Ishikawa (cell line): ENCODE data around the gene GPNMB.

ENCODE experiments used
- CEBPB ChIP-seq: IDR thresholded peaks from 2 replicates; pipeline ENCODE4 v1.6.1; 2012
- CREB1 ChIP-seq: IDR thresholded peaks from 2 replicates; pipeline ENCODE4 v1.6.1; 2012; ENCODE audit warnings: low read depth
- EGR1 ChIP-seq: IDR thresholded peaks from 2 replicates; pipeline ENCODE4 v1.6.1; 2012
- EP300 ChIP-seq: IDR thresholded peaks from 2 replicates; pipeline ENCODE4 v1.6.1; 2012; ENCODE audit warnings: borderline replicate concordance
- FOXM1 ChIP-seq: IDR thresholded peaks from 2 replicates; pipeline ENCODE4 v1.6.1; 2012; ENCODE audit warnings: low read depth, borderline replicate concordance
- NFIC ChIP-seq: IDR thresholded peaks from 2 replicates; pipeline ENCODE4 v1.6.1; 2012
- RAD21 ChIP-seq: IDR thresholded peaks from 2 replicates; pipeline ENCODE4 v1.6.1; 2012; ENCODE audit warnings: low read depth
- TAF1 ChIP-seq: IDR thresholded peaks from 2 replicates; pipeline ENCODE4 v1.6.1; 2012; ENCODE audit warnings: low read depth, mild to moderate bottlenecking
- TCF12 ChIP-seq: IDR thresholded peaks from 2 replicates; pipeline ENCODE4 v1.6.1; 2012; ENCODE audit warnings: low read depth
- TEAD4 ChIP-seq: IDR thresholded peaks from 2 replicates; pipeline ENCODE4 v1.6.1; 2012
- YY1 ChIP-seq: IDR thresholded peaks from 2 replicates; pipeline ENCODE4 v1.6.1; 2012; ENCODE audit warnings: low read depth
- ZBTB7A ChIP-seq: IDR thresholded peaks from 2 replicates; pipeline ENCODE4 v1.6.1; 2012; ENCODE audit warnings: low read depth
- TF ChIP-seq, protein P1 (sequence below): IDR thresholded peaks from 2 replicates; pipeline ENCODE4 v1.6.1; 2012
- TF ChIP-seq, protein P2 (sequence below): IDR thresholded peaks from 2 replicates; pipeline ENCODE4 v1.6.1; 2012; ENCODE audit warnings: low read depth, mild to moderate bottlenecking
- TF ChIP-seq, protein P3 (sequence below): IDR thresholded peaks from 2 replicates; pipeline ENCODE4 v1.6.1; 2012

The GPNMB gene

DNA sequence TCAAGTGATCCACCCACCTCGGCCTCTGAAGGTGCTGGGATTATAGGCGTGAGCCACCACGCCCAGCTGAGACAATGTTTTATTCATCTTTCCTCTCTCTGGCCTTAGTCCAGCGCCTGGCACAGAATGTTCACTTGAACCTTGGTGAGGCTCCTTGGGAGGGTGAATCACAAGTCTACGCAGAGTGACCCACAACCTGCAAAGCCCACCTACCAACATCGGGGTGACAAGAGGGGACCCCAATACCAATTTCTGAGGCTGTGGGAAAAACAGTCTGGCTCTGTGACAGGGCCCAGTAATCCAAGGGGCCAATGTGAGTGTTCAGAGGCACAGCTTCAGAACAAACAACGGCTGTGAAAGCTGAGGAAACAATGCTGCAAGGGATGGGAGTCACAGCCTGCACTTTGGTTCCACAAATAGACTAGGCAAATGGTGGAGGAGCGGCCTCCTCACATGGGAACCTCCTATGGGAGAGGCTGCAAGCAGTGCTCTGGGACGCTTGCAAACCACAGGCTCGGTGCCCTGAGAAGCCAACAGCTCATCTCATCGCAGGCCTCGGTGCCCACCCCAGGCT is 47.0 kb downstream of the GPNMB start:
- TF ChIP-seq, protein P1, sequence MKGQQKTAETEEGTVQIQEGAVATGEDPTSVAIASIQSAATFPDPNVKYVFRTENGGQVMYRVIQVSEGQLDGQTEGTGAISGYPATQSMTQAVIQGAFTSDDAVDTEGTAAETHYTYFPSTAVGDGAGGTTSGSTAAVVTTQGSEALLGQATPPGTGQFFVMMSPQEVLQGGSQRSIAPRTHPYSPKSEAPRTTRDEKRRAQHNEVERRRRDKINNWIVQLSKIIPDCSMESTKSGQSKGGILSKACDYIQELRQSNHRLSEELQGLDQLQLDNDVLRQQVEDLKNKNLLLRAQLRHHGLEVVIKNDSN, result no peak
- TF ChIP-seq, protein P2, sequence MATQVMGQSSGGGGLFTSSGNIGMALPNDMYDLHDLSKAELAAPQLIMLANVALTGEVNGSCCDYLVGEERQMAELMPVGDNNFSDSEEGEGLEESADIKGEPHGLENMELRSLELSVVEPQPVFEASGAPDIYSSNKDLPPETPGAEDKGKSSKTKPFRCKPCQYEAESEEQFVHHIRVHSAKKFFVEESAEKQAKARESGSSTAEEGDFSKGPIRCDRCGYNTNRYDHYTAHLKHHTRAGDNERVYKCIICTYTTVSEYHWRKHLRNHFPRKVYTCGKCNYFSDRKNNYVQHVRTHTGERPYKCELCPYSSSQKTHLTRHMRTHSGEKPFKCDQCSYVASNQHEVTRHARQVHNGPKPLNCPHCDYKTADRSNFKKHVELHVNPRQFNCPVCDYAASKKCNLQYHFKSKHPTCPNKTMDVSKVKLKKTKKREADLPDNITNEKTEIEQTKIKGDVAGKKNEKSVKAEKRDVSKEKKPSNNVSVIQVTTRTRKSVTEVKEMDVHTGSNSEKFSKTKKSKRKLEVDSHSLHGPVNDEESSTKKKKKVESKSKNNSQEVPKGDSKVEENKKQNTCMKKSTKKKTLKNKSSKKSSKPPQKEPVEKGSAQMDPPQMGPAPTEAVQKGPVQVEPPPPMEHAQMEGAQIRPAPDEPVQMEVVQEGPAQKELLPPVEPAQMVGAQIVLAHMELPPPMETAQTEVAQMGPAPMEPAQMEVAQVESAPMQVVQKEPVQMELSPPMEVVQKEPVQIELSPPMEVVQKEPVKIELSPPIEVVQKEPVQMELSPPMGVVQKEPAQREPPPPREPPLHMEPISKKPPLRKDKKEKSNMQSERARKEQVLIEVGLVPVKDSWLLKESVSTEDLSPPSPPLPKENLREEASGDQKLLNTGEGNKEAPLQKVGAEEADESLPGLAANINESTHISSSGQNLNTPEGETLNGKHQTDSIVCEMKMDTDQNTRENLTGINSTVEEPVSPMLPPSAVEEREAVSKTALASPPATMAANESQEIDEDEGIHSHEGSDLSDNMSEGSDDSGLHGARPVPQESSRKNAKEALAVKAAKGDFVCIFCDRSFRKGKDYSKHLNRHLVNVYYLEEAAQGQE, result no peak
- TF ChIP-seq TCF12, result no peak
- TF ChIP-seq RAD21, result no peak
- no peak for TF ChIP-seq EP300
- no peak for TF ChIP-seq ZBTB7A
- TF ChIP-seq TAF1, result no peak
- TF ChIP-seq FOXM1, result no peak
- no peak for TF ChIP-seq CREB1
- TF ChIP-seq CEBPB, result no peak
- TF ChIP-seq, protein P3, sequence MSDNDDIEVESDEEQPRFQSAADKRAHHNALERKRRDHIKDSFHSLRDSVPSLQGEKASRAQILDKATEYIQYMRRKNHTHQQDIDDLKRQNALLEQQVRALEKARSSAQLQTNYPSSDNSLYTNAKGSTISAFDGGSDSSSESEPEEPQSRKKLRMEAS, result no peak
- TF ChIP-seq NFIC, result no peak
- no peak for TF ChIP-seq EGR1
- TF ChIP-seq TEAD4, result no peak
- no peak for TF ChIP-seq YY1

DNA sequence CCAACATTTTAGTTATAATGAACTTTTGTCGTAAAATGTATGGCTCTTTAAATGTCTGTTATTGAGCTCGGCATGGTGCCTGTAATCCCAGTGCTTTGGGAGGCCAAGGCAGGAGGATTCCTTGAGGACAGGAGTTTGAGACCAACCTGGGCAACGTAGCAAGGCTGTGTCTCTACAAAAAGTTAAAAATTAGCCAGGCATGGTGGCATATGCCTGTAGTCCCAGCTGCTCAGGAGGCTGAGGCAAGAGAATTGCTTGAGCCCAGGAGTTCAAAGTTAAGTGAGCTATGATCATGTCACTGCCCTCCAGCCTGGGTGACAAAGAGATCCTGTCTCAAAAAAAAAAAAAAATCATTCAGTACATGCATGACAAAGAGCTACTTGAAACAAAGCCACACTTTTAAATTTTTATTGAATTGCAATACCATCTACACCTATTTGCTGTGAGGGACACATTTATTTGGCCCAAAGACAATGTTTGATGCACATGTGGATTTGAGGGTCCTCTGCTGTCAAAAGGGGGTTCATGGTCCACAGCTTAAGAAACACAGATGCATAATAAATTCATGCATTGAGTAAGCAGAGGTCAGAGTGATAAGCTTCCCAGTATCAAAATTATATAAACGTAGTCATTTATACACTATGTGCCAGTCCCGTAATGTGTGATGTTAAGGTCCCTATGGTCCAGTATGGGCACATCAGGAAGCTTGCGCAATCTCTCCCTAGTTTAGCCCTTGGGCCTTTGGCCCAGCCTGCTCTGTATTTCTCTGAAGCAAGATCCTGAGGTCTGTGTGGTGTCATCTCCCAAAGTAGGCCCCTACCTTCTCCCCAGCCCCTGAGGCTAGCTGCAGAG is 48.2 kb downstream of the GPNMB start:
- TF ChIP-seq, protein P1, result no peak
- peak; percentile 97 for TF ChIP-seq CEBPB

DNA sequence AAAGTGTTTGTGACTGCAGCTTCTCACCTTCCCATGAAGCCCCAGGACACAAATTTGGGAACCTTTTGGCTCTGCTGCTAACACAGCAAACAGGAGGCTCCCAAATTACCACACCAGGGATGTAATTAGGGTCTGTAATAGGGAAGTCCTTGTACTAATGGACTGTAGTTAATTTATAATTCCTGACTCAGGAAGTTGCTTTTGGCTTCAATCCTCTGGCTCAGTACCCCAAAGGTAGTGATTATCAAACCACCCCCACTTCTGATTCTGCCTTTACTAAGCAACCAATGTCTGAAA is 48.8 kb downstream of the GPNMB start:
- TF ChIP-seq TCF12 (no peak), ZBTB7A (no peak), CREB1 (no peak), TEAD4 (no peak), CEBPB (no peak), RAD21 (no peak), TAF1 (no peak), EGR1 (no peak), FOXM1 (no peak)
- TF ChIP-seq, protein P2, result no peak
- TF ChIP-seq, protein P1, result no peak

DNA sequence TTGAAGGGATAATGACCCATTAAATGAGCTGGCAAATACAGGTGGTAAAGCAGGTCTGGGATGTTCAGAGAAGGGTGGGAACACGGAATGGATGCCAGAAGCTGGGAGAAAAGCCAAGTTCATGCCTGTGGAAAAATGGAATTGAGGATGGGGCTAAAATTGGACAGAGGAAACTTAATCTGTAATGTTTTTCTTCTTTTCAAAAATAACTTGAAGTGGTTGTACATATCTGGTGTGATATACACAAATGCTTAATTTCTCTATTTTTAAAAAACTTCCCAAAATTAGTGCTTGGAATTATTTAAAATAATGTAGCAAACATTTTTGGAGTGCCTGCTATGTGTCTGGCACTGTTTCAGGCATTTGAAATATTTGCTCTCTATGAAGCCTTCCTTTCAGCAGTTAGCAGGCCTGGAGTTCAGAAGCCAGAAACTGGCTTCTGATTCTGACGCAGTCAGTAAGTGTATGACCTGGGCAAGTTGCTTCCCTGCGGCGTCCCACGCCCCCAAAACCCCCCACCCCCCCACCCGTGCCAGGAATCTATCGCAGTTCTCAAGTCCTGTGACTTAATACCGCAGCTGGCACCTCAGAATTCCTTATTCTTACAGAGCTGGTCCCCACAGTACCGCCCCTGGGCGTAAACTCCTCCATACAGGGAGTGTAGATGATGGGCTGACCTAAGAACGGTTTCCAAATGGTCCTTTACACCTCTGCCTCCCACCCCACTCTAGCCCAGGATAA is 51.7 kb downstream of the GPNMB start:
- TF ChIP-seq, protein P1, result no peak
- TF ChIP-seq, protein P3, result peak; percentile 43; the same call in 1 of the 2 replicates
- no peak for TF ChIP-seq EGR1
- TF ChIP-seq EP300, result peak; percentile 82; the same call in 1 of the 2 replicates
- peak; percentile 98 for TF ChIP-seq NFIC
- peak; percentile 72; the same call in 1 of the 2 replicates for TF ChIP-seq FOXM1
- peak; percentile 36; the same call in 1 of the 2 replicates for TF ChIP-seq CREB1
- no peak for TF ChIP-seq CEBPB
- TF ChIP-seq RAD21, result no peak
- TF ChIP-seq, protein P2, result no peak
- peak; percentile 79 for TF ChIP-seq TCF12
- TF ChIP-seq YY1, result peak; percentile 48; the same call in 1 of the 2 replicates
- TF ChIP-seq TEAD4, result peak; percentile 95
- no peak for TF ChIP-seq ZBTB7A
- no peak for TF ChIP-seq TAF1
